Measurements from ENCODE around the gene C2CD3. TPM values are rescaled to one million over a fixed set of nuclear protein-coding genes. Genes with fewer than 3 reads are reported as not detected.

Gene C2CD3
- total and polyA plus RNA-seq, 8 donors, result 22.8 to 34.5 (median 27.5) TPM

DNA sequence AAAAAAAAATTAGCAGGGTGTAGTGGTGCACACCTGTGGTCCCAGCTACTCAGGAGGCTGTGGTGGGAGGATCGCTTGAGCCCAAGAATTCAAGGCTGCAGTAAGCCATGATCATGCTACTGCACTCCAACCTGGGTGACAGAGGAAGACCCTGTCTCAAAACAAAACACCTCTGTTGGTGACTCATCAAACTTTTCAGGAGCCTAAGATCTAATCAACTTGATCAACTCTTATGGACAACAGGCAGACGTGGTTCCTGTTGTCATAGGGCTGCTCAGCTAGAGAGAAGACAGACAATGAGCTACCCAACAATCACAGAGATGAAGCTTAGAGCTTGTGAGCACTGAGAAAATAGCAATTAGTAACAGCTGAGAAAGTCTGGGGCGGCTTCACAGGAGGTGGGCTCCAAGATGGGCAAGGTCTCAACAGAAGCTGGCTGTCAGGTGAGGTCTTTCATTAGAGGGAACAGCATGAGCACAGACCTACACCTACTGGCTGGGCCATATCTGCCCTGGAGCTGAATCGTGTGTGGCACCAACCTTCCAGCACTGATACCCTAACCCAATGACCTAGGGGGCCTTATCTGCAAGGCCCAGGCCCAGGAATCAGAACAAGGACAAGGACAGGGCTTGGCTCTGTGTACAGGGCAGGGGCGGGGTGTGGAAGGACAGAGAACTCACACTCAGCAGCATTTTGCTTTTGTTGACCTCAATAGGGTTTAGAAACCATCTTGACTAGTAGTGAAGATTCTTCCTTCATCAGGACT, 154.7 kb downstream of the C2CD3 start:
- intact Hi-C loops (cut with DNase I), result no loop called here
- TF ChIP-seq, protein P1, sequence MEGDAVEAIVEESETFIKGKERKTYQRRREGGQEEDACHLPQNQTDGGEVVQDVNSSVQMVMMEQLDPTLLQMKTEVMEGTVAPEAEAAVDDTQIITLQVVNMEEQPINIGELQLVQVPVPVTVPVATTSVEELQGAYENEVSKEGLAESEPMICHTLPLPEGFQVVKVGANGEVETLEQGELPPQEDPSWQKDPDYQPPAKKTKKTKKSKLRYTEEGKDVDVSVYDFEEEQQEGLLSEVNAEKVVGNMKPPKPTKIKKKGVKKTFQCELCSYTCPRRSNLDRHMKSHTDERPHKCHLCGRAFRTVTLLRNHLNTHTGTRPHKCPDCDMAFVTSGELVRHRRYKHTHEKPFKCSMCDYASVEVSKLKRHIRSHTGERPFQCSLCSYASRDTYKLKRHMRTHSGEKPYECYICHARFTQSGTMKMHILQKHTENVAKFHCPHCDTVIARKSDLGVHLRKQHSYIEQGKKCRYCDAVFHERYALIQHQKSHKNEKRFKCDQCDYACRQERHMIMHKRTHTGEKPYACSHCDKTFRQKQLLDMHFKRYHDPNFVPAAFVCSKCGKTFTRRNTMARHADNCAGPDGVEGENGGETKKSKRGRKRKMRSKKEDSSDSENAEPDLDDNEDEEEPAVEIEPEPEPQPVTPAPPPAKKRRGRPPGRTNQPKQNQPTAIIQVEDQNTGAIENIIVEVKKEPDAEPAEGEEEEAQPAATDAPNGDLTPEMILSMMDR (IDR thresholded peaks at IDR 0.05), result no peak
- no peak for ATAC-seq
- Histone ChIP-seq H3K4me3 (no peak overlapping the region), H3K9me3 (no peaks in the 10 kb centered on the region), H3K4me1 (peaks cover 11 to 43% of the 10 kb centered on the region in 2 donors), H3K27me3 (no peaks in the 10 kb centered on the region), H3K36me3 (peaks cover 0 to 29% of the 10 kb centered on the region in 2 donors), H3K27ac (no peak overlapping the region)
- DNase-seq, result no peak

DNA sequence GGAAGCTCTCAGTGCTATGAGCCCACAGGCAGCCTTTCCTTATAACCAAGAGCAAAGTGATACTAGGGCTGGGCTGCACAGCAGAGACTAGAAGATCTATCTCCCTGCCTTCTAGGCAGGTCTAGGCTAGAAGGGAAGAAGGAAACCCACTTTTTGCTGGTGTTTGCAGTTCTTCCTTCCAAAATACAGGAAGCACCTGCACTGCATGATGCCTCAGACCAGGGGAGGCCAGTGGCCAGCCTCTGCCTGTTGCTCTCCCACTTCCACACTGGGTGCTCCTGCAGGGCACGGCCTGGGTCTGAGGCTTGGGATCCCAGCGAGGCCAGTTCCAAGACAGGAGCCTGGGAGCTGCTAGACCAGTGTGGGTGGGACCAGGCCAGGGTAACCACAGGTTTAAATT, 155.9 kb downstream of the C2CD3 start:
- no peaks in the 10 kb centered on the region for H3K9me3 ChIP-seq
- ATAC-seq (no peak), DNase-seq (no peak)
- peaks cover 11 to 33% of the 10 kb centered on the region in 2 donors for H3K4me1 ChIP-seq
- H3K27ac ChIP-seq, result no peak overlapping the region
- intact Hi-C loops (cut with DNase I), result no loop called here
- peaks cover 0 to 30% of the 10 kb centered on the region in 2 donors for H3K36me3 ChIP-seq
- no peaks in the 10 kb centered on the region for H3K27me3 ChIP-seq
- TF ChIP-seq, protein P1 (IDR thresholded peaks at IDR 0.05), result no peak
- no peak overlapping the region for H3K4me3 ChIP-seq

DNA sequence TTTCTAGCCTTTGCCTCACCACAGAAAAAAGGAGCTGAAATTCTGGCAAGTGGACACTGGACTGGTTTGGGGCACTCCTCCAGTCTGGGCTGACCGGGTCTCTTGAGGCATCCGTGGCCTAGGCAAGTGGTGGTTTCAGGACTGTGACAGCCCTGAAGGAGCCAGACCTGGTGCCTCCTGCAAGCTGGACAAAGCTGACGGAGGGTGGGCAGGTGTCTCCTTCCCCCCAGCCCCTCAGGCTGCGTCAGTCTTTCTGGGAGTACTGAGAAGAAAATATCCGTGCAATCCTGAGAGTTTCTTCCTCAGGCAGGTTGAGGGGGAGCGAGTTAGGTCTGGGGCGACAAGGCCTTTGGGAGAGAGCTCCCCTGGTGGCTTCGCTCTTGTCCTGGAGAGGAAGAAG, 157.7 kb downstream of the C2CD3 start:
- intact Hi-C loops (cut with DNase I), result no loop called here
- DNase-seq, result peak in 1 of 4 donors; percentile 28
- Histone ChIP-seq H3K9me3 (no peaks in the 10 kb centered on the region), H3K4me3 (no peak overlapping the region), H3K27me3 (no peaks in the 10 kb centered on the region), H3K27ac (no peak overlapping the region), H3K4me1 (peaks cover 0 to 17% of the 10 kb centered on the region in 2 donors), H3K36me3 (peaks cover 0 to 30% of the 10 kb centered on the region in 2 donors)
- TF ChIP-seq, protein P1 (IDR thresholded peaks at IDR 0.05), result no peak
- no peak for ATAC-seq

DNA sequence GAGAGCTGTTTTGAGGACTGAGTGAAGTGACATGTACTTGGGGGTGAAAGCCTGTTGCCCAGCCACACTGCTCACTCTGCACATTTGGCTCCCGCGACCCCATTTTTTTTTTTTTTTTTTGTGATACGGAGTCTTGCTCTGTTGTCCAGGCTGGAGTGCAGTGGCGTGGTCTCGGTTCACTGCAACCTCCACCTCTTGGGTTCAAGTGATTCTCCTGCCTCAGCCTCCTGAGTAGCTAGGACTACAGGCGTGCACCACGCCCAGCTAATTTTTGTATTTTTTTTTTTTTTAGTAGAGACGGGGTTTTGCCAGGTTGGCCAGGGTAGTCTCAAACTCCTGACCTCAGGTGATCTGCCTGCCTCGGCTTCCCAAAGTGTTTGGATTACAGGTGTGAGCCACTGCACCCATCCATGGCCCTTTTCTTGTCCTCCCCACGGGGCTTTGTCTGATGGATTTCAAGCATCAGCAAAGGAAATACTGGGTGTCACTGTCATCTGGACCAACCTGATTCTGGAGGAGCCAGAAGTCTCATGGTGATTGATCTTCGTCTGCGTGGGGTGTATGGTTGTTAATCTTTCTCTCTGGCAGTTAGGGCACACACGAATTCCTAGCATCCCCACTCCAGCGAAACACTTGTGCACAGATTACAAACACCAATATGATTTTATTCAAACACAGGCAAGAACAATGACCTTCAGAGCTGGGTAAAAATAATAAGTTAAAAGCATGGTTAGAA, 158.6 kb downstream of the C2CD3 start:
- Histone ChIP-seq H3K9me3 (no peaks in the 10 kb centered on the region), H3K27me3 (no peaks in the 10 kb centered on the region), H3K4me1 (peaks cover 0 to 8% of the 10 kb centered on the region in 2 donors), H3K27ac (no peak overlapping the region), H3K36me3 (peaks cover 0 to 24% of the 10 kb centered on the region in 2 donors), H3K4me3 (no peak overlapping the region)
- ATAC-seq, result no peak
- no peak for DNase-seq
- TF ChIP-seq, protein P1 (IDR thresholded peaks at IDR 0.05), result no peak
- intact Hi-C loops (cut with DNase I), result no loop called here

Measured in left lung (tissue), 10 donors.